ENCODE measurements around the gene GULP1. TPM values are rescaled to one million over a fixed set of nuclear protein-coding genes. Genes with fewer than 3 reads are reported as not detected.

Gene GULP1
- not detected for polyA plus RNA-seq (2012; ENCODE audit: low read depth, missing spikeins)

- peak; percentile 5 for DNase-seq (ENCODE audit: insufficient read length, low spot score)
- FAIRE-seq: no peak
- no peak for TF ChIP-seq POU2F2 (IDR thresholded peaks at IDR 0.05; ENCODE audit: low read depth, low read length)
- TF ChIP-seq POLR2AphosphoS5 (IDR thresholded peaks at IDR 0.05; ENCODE audit: low read depth, low read length): no peak
- TF ChIP-seq PAX5 (IDR thresholded peaks at IDR 0.05; ENCODE audit: insufficient read depth, low read length, severe bottlenecking): no peak
- no peak for TF ChIP-seq TAF1 (IDR thresholded peaks at IDR 0.05; ENCODE audit: low read depth, low read length)
- TF ChIP-seq POLR2A (IDR thresholded peaks at IDR 0.05; ENCODE audit: low read depth, low read length): no peak
- TF ChIP-seq SPI1 (IDR thresholded peaks at IDR 0.05; ENCODE audit: low read depth, low read length): no peak
These were observed at the start of gene GULP1 for GRCh38 chr2:188291617-188292347. GULP1 (plus strand) TSS chr2:188291874; CDS start chr2:188477703, 185,829 bp downstream.

- FAIRE-seq (no peak), DNase-seq (ENCODE audit: insufficient read length, low spot score) (no peak)
- TF ChIP-seq TAF1 (IDR thresholded peaks at IDR 0.05; ENCODE audit: low read depth, low read length): no peak
- no peak for TF ChIP-seq PAX5 (IDR thresholded peaks at IDR 0.05; ENCODE audit: insufficient read depth, low read length, severe bottlenecking)
- no peak for TF ChIP-seq SPI1 (IDR thresholded peaks at IDR 0.05; ENCODE audit: low read depth, low read length)
- no peak for TF ChIP-seq POLR2AphosphoS5 (IDR thresholded peaks at IDR 0.05; ENCODE audit: low read depth, low read length)
- TF ChIP-seq POU2F2 (IDR thresholded peaks at IDR 0.05; ENCODE audit: low read depth, low read length): no peak
These were observed 48.3 kb upstream of the GULP1 start for GRCh38 chr2:188243381-188243780.

DNA sequence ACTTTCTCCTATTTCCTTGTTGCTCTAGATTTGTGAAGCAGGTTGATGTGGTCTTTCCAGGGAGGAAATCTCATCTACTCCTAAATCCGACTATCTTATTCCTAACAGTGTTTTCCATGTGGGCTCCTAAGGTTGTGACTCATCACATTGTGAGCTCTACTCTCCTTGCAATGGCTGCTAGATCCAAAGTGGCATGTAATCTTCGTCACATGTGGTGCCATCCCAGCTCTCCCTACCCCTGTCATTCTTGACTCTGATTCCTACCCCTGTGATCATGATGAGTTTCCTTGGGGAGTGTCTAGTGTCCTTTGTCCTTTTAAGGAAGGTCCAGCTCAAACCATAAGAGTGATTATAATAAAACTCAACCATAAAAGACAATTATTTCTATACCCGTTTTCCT is 47.3 kb upstream of the GULP1 start:
- no peak for TF ChIP-seq SPI1 (IDR thresholded peaks at IDR 0.05; ENCODE audit: low read depth, low read length)
- FAIRE-seq: no peak
- no peak for DNase-seq (ENCODE audit: insufficient read length, low spot score)

- no peak for FAIRE-seq
- DNase-seq (ENCODE audit: insufficient read length, low spot score): no peak
- TF ChIP-seq TAF1 (IDR thresholded peaks at IDR 0.05; ENCODE audit: low read depth, low read length): no peak
- TF ChIP-seq POLR2A (IDR thresholded peaks at IDR 0.05; ENCODE audit: low read depth, low read length): no peak
- TF ChIP-seq PAX5 (IDR thresholded peaks at IDR 0.05; ENCODE audit: insufficient read depth, low read length, severe bottlenecking): no peak
- no peak for TF ChIP-seq POLR2AphosphoS5 (IDR thresholded peaks at IDR 0.05; ENCODE audit: low read depth, low read length)
- no peak for TF ChIP-seq SPI1 (IDR thresholded peaks at IDR 0.05; ENCODE audit: low read depth, low read length)
- TF ChIP-seq POU2F2 (IDR thresholded peaks at IDR 0.05; ENCODE audit: low read depth, low read length): no peak
These were observed 46.4 kb upstream of the GULP1 start for GRCh38 chr2:188245230-188245629.

DNA sequence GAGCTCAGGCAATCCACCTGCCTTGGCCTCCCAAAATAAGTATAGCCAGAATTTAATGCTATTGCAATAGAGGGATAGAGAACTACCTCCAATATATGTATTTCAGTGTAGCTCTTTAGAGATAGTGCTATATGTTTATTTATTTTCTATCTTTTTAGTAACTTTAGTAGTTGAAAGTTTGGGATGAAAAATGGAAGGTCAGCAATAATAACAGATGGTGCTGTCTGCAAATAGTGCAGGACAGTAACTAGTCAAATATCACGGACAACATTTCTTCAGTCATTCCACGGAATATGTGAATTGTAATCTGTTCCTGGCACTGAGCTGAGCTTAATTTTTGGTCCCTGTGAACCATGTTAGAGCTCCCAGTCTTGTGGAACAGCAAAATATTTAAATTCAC is 43.2 kb upstream of the GULP1 start:
- DNase-seq (ENCODE audit: insufficient read length, low spot score): no peak
- FAIRE-seq: no peak
- no peak for TF ChIP-seq TAF1 (IDR thresholded peaks at IDR 0.05; ENCODE audit: low read depth, low read length)
- no peak for TF ChIP-seq SPI1 (IDR thresholded peaks at IDR 0.05; ENCODE audit: low read depth, low read length)
- TF ChIP-seq POU2F2 (IDR thresholded peaks at IDR 0.05; ENCODE audit: low read depth, low read length): no peak
- TF ChIP-seq POLR2A (IDR thresholded peaks at IDR 0.05; ENCODE audit: low read depth, low read length): no peak
- TF ChIP-seq PAX5 (IDR thresholded peaks at IDR 0.05; ENCODE audit: insufficient read depth, low read length, severe bottlenecking): no peak
- no peak for TF ChIP-seq POLR2AphosphoS5 (IDR thresholded peaks at IDR 0.05; ENCODE audit: low read depth, low read length)

GRCh38 chr2:188251034-188251433 is 40.6 kb upstream of the GULP1 start:
- no peak for FAIRE-seq
- no peak for TF ChIP-seq SPI1 (IDR thresholded peaks at IDR 0.05; ENCODE audit: low read depth, low read length)
- TF ChIP-seq TAF1 (IDR thresholded peaks at IDR 0.05; ENCODE audit: low read depth, low read length): no peak
- TF ChIP-seq POLR2AphosphoS5 (IDR thresholded peaks at IDR 0.05; ENCODE audit: low read depth, low read length): no peak
- no peak for TF ChIP-seq PAX5 (IDR thresholded peaks at IDR 0.05; ENCODE audit: insufficient read depth, low read length, severe bottlenecking)
- no peak for TF ChIP-seq POU2F2 (IDR thresholded peaks at IDR 0.05; ENCODE audit: low read depth, low read length)
- no peak for TF ChIP-seq POLR2A (IDR thresholded peaks at IDR 0.05; ENCODE audit: low read depth, low read length)

GRCh38 chr2:188256420-188256819 is 35.3 kb upstream of the GULP1 start:
- DNase-seq (ENCODE audit: insufficient read length, low spot score) (no peak), FAIRE-seq (no peak)
- TF ChIP-seq POU2F2 (IDR thresholded peaks at IDR 0.05; ENCODE audit: low read depth, low read length) (no peak), POLR2A (IDR thresholded peaks at IDR 0.05; ENCODE audit: low read depth, low read length) (no peak), PAX5 (IDR thresholded peaks at IDR 0.05; ENCODE audit: insufficient read depth, low read length, severe bottlenecking) (no peak), SPI1 (IDR thresholded peaks at IDR 0.05; ENCODE audit: low read depth, low read length) (no peak), POLR2AphosphoS5 (IDR thresholded peaks at IDR 0.05; ENCODE audit: low read depth, low read length) (no peak), TAF1 (IDR thresholded peaks at IDR 0.05; ENCODE audit: low read depth, low read length) (no peak)

More at GRCh38 chr2:188251034-188251433, 40.6 kb upstream of the GULP1 start:
- DNase-seq (ENCODE audit: insufficient read length, low spot score): no peak

DNA sequence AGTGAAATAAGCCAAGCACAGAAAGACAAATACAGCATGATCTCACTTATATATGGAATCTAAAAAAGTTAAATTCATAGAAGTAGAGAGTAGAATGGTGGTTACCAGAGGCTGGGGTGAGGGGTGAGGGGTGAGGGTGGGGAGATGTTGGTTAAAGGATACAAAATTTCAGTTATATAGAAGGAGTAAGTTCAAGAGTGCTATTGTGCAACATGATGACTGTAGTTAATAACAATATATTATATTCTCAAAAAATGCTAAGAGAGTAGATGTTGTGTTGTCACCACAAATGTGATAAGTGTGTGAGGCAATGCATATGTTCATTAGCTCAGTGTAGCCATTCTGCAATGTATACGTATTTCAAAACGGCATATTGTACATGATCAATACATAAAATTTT is 26.4 kb upstream of the GULP1 start:
- TF ChIP-seq SPI1 (IDR thresholded peaks at IDR 0.05; ENCODE audit: low read depth, low read length): no peak
- no peak for TF ChIP-seq PAX5 (IDR thresholded peaks at IDR 0.05; ENCODE audit: insufficient read depth, low read length, severe bottlenecking)
- FAIRE-seq (no peak), DNase-seq (ENCODE audit: insufficient read length, low spot score) (no peak)

- TF ChIP-seq SPI1 (IDR thresholded peaks at IDR 0.05; ENCODE audit: low read depth, low read length): no peak
- no peak for TF ChIP-seq PAX5 (IDR thresholded peaks at IDR 0.05; ENCODE audit: insufficient read depth, low read length, severe bottlenecking)
- no peak for TF ChIP-seq POU2F2 (IDR thresholded peaks at IDR 0.05; ENCODE audit: low read depth, low read length)
- TF ChIP-seq TAF1 (IDR thresholded peaks at IDR 0.05; ENCODE audit: low read depth, low read length): no peak
- no peak for TF ChIP-seq POLR2A (IDR thresholded peaks at IDR 0.05; ENCODE audit: low read depth, low read length)
- TF ChIP-seq POLR2AphosphoS5 (IDR thresholded peaks at IDR 0.05; ENCODE audit: low read depth, low read length): no peak
- FAIRE-seq: no peak
- DNase-seq (ENCODE audit: insufficient read length, low spot score): no peak
These were observed 23.9 kb upstream of the GULP1 start for GRCh38 chr2:188267776-188268175.

DNA sequence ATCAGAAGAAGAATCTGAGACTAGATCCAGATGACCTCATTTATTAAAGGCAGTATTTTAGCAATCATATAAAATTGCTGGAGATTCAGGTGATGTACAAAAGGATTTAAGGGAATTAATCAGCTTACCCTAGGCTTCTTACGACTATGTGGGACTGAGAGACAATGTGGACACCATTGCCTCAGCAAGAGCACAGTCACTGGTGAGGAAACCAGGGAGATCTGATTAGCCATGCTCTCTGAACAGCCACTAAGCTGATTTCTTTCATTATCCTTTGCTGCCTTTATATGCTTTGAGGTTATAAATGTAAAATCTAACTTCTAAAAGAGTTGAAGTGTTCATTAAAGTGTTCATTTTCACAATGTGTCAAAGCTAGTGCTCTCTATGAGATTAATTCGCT is 22.7 kb upstream of the GULP1 start:
- no peak for TF ChIP-seq TAF1 (IDR thresholded peaks at IDR 0.05; ENCODE audit: low read depth, low read length)
- TF ChIP-seq POLR2A (IDR thresholded peaks at IDR 0.05; ENCODE audit: low read depth, low read length): no peak
- TF ChIP-seq SPI1 (IDR thresholded peaks at IDR 0.05; ENCODE audit: low read depth, low read length): no peak
- no peak for TF ChIP-seq POLR2AphosphoS5 (IDR thresholded peaks at IDR 0.05; ENCODE audit: low read depth, low read length)
- no peak for TF ChIP-seq PAX5 (IDR thresholded peaks at IDR 0.05; ENCODE audit: insufficient read depth, low read length, severe bottlenecking)
- TF ChIP-seq POU2F2 (IDR thresholded peaks at IDR 0.05; ENCODE audit: low read depth, low read length): no peak
- FAIRE-seq (no peak), DNase-seq (ENCODE audit: insufficient read length, low spot score) (no peak)

Data from GM12891 (cell line).